Astrocyte of the cerebellum (primary cell): ENCODE data around the gene TRAM2.
A peak's percentile ranks its signal among the peaks of the same experiment; 100 is the strongest.

ENCODE experiments used
- DNase-seq: peaks from one replicate; pipeline ENCODE4 v3.0.0-alpha.2; 2011; ENCODE audit warnings: low read depth
- H3K4me3 ChIP-seq: 2 replicates; pipeline ENCODE4 v1.5.1; 2011; ENCODE audit warnings: mild to moderate bottlenecking, low read depth, low read length, moderate library complexity
- in situ Hi-C: cut with HindIII; loops from 2 replicates; pipeline ENCODE4 v1.10.0; 2017; ENCODE audit warnings: low sequenced_read_pairs
- TF ChIP-seq, protein P1 (sequence below): IDR thresholded peaks from 2 replicates; pipeline ENCODE4 v1.5.1; 2012; ENCODE audit warnings: low read length, low read depth, moderate library complexity, mild to moderate bottlenecking; ENCODE audit errors: missing control alignments

The TRAM2 gene

DNA sequence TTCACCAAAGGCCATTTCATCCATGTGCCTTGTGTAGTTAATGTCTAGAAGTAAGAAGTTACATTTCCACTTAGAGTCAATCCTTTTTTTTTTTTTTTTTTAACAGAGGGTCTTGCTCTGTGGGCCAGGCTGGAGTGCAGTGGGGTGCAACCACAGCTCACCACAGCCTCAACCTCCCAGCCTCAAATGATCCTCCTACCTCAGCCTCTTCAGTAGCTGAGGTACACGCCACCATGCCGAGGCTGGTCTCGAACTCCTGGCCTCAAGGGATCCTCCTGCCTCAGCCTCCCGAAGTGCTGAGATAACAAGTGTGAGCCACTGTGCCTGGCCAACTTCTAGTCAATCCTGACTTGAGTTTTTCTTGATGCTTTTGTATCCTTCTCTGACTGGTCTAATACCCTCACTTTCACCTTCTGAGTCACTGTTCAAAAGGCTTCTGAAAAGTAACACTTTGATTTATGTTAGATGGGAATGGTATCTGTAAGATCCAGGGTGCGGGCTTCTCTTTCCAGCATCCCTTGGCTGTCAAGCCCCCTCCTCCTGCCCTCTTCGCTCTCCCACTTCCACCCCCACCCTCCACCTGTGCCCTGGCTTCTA lies 22.1 kb downstream of the TRAM2 start:
- in situ Hi-C loops = no loop called here
- H3K4me3 ChIP-seq = no peak overlapping the region
- DNase-seq = no peak
- TF ChIP-seq, protein P1, sequence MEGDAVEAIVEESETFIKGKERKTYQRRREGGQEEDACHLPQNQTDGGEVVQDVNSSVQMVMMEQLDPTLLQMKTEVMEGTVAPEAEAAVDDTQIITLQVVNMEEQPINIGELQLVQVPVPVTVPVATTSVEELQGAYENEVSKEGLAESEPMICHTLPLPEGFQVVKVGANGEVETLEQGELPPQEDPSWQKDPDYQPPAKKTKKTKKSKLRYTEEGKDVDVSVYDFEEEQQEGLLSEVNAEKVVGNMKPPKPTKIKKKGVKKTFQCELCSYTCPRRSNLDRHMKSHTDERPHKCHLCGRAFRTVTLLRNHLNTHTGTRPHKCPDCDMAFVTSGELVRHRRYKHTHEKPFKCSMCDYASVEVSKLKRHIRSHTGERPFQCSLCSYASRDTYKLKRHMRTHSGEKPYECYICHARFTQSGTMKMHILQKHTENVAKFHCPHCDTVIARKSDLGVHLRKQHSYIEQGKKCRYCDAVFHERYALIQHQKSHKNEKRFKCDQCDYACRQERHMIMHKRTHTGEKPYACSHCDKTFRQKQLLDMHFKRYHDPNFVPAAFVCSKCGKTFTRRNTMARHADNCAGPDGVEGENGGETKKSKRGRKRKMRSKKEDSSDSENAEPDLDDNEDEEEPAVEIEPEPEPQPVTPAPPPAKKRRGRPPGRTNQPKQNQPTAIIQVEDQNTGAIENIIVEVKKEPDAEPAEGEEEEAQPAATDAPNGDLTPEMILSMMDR = no peak

DNA sequence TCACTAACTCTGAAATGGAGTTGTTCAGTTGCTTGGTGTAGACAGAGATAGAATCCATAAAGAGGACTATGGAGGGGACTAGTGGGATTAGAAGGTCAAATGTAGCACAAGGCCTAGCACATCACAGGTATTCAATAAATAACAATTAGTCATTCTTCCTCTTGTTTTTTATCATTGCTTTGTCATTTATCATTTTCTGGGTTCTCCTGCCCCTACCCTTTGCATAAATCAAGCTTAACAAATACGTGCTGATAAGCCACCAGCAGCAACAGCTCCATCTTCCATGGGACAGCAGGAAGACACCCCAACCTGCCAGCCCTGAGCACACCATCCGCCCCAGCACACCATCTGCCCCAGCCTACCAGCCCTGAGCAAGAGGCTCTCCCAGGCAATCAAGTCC lies 23.1 kb downstream of the TRAM2 start:
- in situ Hi-C loops = no loop called here
- no peak for DNase-seq
- H3K4me3 ChIP-seq = no peak overlapping the region
- TF ChIP-seq, protein P1 = no peak

DNA sequence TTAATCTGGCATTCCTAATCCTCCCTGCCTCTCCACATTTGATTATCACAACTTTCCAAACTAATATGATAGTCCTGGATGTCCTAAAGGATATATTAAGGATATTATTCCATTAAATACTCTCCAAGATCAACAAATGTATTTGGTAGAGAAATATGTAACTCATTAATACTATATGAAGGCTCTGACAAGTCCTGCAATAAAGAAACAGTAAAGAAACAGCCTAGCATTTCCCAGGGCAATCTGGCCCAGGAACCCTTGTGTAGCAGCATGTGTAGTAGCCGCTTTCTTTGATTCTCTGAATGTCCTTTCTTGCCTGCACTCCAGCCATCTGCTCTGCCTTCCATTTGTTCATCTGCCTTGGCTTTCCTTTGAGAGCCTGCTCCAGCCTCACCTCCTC lies 23.7 kb downstream of the TRAM2 start:
- TF ChIP-seq, protein P1 = no peak

DNA sequence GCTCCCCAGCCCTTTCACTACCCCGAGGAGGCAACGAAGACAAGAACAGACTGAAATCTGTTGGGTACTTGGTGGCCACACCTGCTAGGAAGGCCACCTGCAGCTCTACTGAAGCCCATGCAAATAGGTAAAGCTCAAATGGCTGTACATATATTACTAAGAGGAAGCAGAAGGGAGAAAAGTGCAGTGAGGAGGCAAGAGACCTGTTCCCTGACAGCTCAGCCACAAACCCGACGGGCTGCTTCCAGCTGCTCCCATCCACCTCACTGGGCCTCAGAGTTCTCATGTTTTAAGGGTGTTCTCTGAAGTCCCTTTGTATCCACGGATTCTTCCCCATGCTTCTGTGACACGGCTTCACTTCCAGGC lies 24.6 kb downstream of the TRAM2 start:
- no peak for DNase-seq
- no peak overlapping the region for H3K4me3 ChIP-seq
- in situ Hi-C loops = no loop called here
- TF ChIP-seq, protein P1 = no peak

More for the DNA sequence above, 23.7 kb downstream of the TRAM2 start:
- no peak for DNase-seq
- in situ Hi-C loops = no loop called here
- H3K4me3 ChIP-seq = no peak overlapping the region

DNA sequence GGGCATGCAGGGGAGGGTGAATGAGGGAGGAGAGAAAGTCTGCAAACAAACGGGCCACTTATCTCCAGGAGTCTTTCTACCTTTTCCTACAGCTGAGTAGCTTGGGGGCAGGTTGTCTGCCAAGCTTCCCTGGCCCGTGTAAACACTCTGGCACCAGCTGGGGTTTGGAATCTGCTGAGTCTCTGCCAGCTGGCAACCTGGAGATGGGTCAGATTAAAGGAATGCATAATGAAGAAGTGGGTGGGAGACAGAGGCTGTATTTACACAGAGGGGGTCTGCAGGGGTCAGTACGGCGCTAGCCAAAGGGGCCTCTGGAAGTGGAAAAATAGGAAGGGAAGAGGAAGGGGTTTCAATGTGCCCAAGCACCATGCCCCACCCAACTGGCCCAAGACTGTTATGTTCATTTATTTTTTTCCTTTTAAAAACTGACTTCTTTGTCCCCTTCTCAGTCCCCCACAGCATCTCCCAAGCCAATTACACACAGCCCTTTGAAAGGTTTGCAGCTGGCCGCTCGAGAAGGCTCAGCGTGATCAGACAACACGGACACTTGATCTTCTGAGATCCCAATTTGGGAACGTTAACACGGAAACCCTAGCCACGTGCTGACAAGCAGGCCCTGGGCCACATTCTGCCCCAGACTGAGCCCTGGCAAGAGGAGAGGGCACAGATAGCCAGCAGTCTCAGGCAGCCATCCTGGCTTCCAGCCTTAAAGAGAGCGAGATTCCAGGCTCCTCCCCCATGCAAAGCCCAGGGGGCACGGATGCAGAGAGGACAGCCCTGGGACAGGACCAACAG lies 25.2 kb downstream of the TRAM2 start:
- TF ChIP-seq, protein P1 = no peak
- DNase-seq = peak; percentile 89
- in situ Hi-C loops = no loop called here
- no peak overlapping the region for H3K4me3 ChIP-seq

DNA sequence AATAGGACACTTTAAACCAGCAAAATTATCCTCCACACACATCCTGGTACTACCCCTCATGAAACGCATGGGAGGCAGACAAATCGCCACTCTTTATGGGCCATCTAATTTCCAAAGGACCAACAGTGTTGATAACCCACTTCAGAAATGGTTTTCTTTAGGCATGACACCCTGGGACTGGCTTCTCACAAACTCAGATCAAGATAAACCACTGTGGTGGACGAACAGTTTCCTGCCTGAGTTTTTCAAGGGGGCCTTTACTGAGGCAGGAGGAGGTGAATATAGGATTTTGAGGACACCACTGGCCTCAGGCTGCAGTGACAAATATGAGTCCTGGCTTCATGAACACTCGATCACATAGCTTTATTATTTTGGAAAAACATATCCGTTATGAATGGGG lies 26.0 kb downstream of the TRAM2 start:
- in situ Hi-C loops = no loop called here
- TF ChIP-seq, protein P1 = no peak
- DNase-seq = no peak
- no peak overlapping the region for H3K4me3 ChIP-seq
